ENCODE data around the gene RNF141.

GRCh38 chr11:10587388-10587787 lies 46.4 kb upstream of the RNF141 start:
- TF ChIP-seq CTCF (conservative IDR thresholded peaks at IDR 0.05 in 1 of 2, IDR thresholded peaks at IDR 0.05 in 1 of 2; ENCODE audit: low read depth in 1 of 2, low read length in 2 of 2) = no peak
- TF ChIP-seq EZH2 (IDR thresholded peaks at IDR 0.05; ENCODE audit: low read length, missing control alignments) = no peak

Measured in fibroblast of lung (primary cell).